D721Med (cell line): ENCODE measurements around the gene KIR3DL1.

Experiments used
- DNase-seq: peaks from one replicate; pipeline ENCODE4 v3.0.0; 2011; ENCODE audit warnings: low spot score; ENCODE audit not compliant: insufficient read length
- FAIRE-seq: peaks from 2 replicates; lab custom pipeline; 2011; peaks lifted over from hg19 to GRCh38; lab: Jason Lieb, UNC
- CTCF ChIP-seq: IDR thresholded peaks from 2 replicates; pipeline ENCODE4 v1.5.1; 2012; ENCODE audit warnings: mild to moderate bottlenecking, control low read depth; ENCODE audit not compliant: insufficient read depth; ENCODE audit errors: missing control alignments

KIR3DL1 gene

DNA sequence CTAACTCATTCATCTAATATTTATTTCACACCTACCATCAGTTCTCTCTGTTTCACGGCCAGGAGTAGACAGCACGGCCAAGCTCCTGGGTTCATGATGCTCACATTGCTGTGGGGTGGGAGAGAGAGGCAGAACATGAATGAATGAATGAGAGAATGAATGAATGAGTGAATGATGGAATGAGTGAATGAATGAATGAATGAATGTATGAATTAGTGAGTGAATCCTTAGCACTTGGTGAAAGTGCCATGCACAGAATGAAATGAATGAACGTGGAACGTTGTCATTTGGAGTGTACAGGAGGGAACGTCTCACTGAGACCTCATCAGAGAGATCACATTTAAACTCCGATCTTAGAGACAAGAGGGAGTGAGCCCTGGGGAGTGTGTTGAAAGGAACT, 24.8 kb upstream of the KIR3DL1 start:
- TF ChIP-seq CTCF, result no peak
- no peak for FAIRE-seq
- DNase-seq, result no peak

- TF ChIP-seq CTCF, result no peak
- FAIRE-seq (no peak), DNase-seq (no peak)
Measured at GRCh38 chr19:54792814-54793213, 23.5 kb upstream of the KIR3DL1 start.

- TF ChIP-seq CTCF, result no peak
- DNase-seq, result no peak
Measured at GRCh38 chr19:54795758-54796157, 20.5 kb upstream of the KIR3DL1 start.

DNA sequence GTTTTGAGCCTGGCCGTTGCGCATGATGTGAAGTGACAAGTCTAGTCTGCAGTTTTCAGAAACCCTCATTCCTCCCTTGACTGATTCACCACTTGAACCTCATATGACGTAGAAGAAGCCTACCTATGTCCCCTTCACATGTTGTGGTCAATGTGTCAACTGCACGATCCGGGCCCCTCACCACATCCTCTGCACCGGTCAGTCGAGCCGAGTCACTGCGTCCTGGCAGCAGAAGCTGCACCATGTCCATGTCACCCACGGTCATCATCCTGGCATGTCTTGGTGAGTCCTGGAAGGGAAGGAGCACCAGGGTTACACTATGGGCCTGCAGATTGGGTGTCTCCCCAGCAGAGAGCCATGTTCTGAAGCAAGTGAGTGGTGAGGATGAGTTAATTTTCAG, 12.9 kb upstream of the KIR3DL1 start, which contains the start of gene KIR2DL4:
Gene KIR2DL4 (plus strand): TSS at position 201 of the 400 bp plus-strand sequence. CDS start 42 bp downstream, at position 243.
- FAIRE-seq (no peak), DNase-seq (no peak)
- no peak for TF ChIP-seq CTCF

More at GRCh38 chr19:54795758-54796157, 20.5 kb upstream of the KIR3DL1 start:
- no peak for FAIRE-seq

DNA sequence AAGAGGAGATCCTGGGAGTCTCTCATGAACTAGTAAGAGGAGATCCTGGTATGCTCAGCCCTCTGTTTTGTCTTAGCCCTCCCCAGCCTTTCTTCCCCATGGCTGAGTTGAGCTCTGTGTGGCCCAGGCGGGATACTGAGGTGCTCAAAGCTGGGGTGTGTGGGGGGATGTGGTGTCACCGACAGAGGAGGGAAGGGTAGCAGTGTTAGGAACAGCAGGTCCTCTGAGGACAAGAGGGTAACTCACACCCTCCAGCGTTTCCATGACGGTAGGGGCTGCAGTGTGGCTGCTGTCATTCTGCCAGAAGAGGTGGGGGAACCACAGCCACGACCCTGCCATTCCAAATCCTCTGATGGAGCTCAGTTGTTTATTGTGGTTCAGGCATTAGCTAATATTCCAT, 12.2 kb upstream of the KIR3DL1 start:
- no peak for DNase-seq
- TF ChIP-seq CTCF, result no peak
- FAIRE-seq, result no peak

DNA sequence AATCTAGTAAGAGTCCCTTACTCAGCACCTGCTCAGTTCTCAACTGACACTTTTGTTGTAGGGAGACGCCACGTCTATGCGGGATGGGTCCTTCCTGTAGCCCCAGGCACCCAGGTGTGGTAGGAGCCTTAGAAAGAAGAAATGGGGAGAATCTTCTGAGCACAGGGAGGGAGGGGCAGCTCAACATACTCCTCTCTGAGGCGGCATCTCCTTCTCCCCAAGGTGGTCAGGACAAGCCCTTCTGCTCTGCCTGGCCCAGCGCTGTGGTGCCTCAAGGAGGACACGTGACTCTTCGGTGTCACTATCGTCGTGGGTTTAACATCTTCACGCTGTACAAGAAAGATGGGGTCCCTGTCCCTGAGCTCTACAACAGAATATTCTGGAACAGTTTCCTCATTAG, 11.7 kb upstream of the KIR3DL1 start:
- no peak for DNase-seq
- no peak for FAIRE-seq
- TF ChIP-seq CTCF, result no peak

- FAIRE-seq, result no peak
- no peak for TF ChIP-seq CTCF
Measured at GRCh38 chr19:54805665-54806515, 10.4 kb upstream of the KIR3DL1 start.

More at GRCh38 chr19:54805665-54806515, 10.4 kb upstream of the KIR3DL1 start:
- DNase-seq, result no peak
